Uterus (tissue), 4 donors: ENCODE results near the gene BHLHE40. TPM values are rescaled to one million over a fixed set of nuclear protein-coding genes. Genes with fewer than 3 reads are reported as not detected.

Experiments used
- DNase-seq, 2 donors: peaks; one replicate each; pipeline ENCODE4 v3.0.0-alpha.2; 2019 to 2020
- H3K27ac ChIP-seq, 2 donors: fragments of 200-600 bp; sonication (generic); 1 replicate in 1 of 2; 2 replicates in 1 of 2; pipeline ENCODE4 v1.5.1; 2016 to 2018
- H3K27me3 ChIP-seq, 2 donors: fragments of 200-600 bp; sonication (generic); one replicate each; pipeline ENCODE4 v1.5.1; 2018 to 2019; ENCODE audit warnings: control low read depth in 1 of 2
- H3K36me3 ChIP-seq, 2 donors: fragments of 200-600 bp; sonication (generic); one replicate each; pipeline ENCODE4 v1.5.1; 2019; ENCODE audit warnings: control low read depth in 1 of 2
- H3K4me1 ChIP-seq, 2 donors: fragments of 200-600 bp; sonication (generic); one replicate each; pipeline ENCODE4 v1.5.1; 2018 to 2019; ENCODE audit warnings: control low read depth in 1 of 2
- H3K4me3 ChIP-seq, 2 donors: fragments of 200-600 bp; sonication (generic); 1 replicate in 1 of 2; 2 replicates in 1 of 2; pipeline ENCODE4 v1.5.1; 2018 to 2019; ENCODE audit warnings: mild to moderate bottlenecking in 1 of 2
- H3K9me3 ChIP-seq, 2 donors: fragments of 200-600 bp; sonication (generic); one replicate each; pipeline ENCODE4 v1.5.1; 2019; ENCODE audit warnings: control low read depth in 1 of 2
- CTCF ChIP-seq, 4 experiments: fragments of 200-600 bp in 2 of 4; fragments of 450-650 bp in 2 of 4; sonication (generic) in 2 of 4; IDR thresholded peaks; one replicate each; pipeline ENCODE4 v1.5.1; 2016 to 2019; ENCODE audit warnings: antibody characterized with exemption in 4 of 4, mild to moderate bottlenecking in 2 of 4, moderate library complexity in 1 of 4
- POLR2A ChIP-seq, 2 donors: fragments of 450-650 bp; IDR thresholded peaks; one replicate each; pipeline ENCODE4 v1.6.1; 2016; ENCODE audit warnings: antibody characterized with exemption in 2 of 2, mild to moderate bottlenecking in 1 of 2, moderate library complexity in 1 of 2
- intact Hi-C: fragments of 100-400 bp; cut with DNase I; formaldehyde crosslinking; loops from one replicate; pipeline ENCODE4 v1.15.1; 2023; ENCODE audit warnings: low total_unique reads
- total RNA-seq, 4 donors: library from RNA; depleted of rRNA in 3 of 4; stranded (reverse); fragments of >200 nt in 3 of 4; gene quantifications; one replicate each; pipeline versions ENCODE4 v1.1.0 to v1.2.4, GENCODE V29; 2014 to 2023
- donor health status: DM: yes; HTN: yes; CAD: no.

The BHLHE40 gene
- total RNA-seq, 4 donors from 2014 or later: 11.4 to 84.2 (median 28.1) TPM

- peak; percentile 84 to 86 for DNase-seq
- Histone ChIP-seq H3K4me3 (peak overlapping the region; percentile 72 to 92), H3K9me3 (no peaks in the 10 kb centered on the region), H3K4me1 (no peaks in the 10 kb centered on the region), H3K27me3 (no peaks in the 10 kb centered on the region), H3K36me3 (no peaks in the 10 kb centered on the region), H3K27ac (peak overlapping the region; percentile 96 to 99)
- intact Hi-C loops: no loop called here
- TF ChIP-seq CTCF (IDR thresholded peaks at IDR 0.05) (peak in 2 of 4 experiments; percentile 4 to 25), POLR2A (IDR thresholded peaks at IDR 0.05) (no peak)
Measured at GRCh38 chr3:4977001-4977852, 2.0 kb upstream of the BHLHE40 start.

- intact Hi-C loops: no loop called here
- Histone ChIP-seq H3K4me1 (peaks cover 0 to under 1% of the 10 kb centered on the region in 2 donors), H3K27ac (peak overlapping the region; percentile 96 to 99), H3K36me3 (no peaks in the 10 kb centered on the region), H3K27me3 (no peaks in the 10 kb centered on the region), H3K9me3 (no peaks in the 10 kb centered on the region), H3K4me3 (peak overlapping the region; percentile 72 to 92)
- no peak for DNase-seq
- TF ChIP-seq CTCF (IDR thresholded peaks at IDR 0.05) (no peak), POLR2A (IDR thresholded peaks at IDR 0.05) (no peak)
Measured at GRCh38 chr3:4977853-4978203, 1.4 kb upstream of the BHLHE40 start.

- Histone ChIP-seq H3K36me3 (no peaks in the 10 kb centered on the region), H3K27me3 (no peaks in the 10 kb centered on the region), H3K4me3 (peak overlapping the region; percentile 72 to 92), H3K4me1 (peaks cover 0 to 6% of the 10 kb centered on the region in 2 donors), H3K27ac (peak overlapping the region; percentile 96 to 99), H3K9me3 (no peaks in the 10 kb centered on the region)
- intact Hi-C loops: no loop called here
- TF ChIP-seq CTCF (IDR thresholded peaks at IDR 0.05): peak in 1 of 4 experiments; percentile 6
- TF ChIP-seq POLR2A (IDR thresholded peaks at IDR 0.05): peak in 1 of 2 donors; percentile 55
- peak; percentile 98 for DNase-seq
Measured at GRCh38 chr3:4978204-4978965, 852 bp upstream of the BHLHE40 start.

- no peaks in the 10 kb centered on the region for H3K36me3 ChIP-seq
- H3K27ac ChIP-seq: peak overlapping the region; percentile 96 to 99
- H3K4me1 ChIP-seq: peaks cover 0 to 12% of the 10 kb centered on the region in 2 donors
- no peak for TF ChIP-seq POLR2A (IDR thresholded peaks at IDR 0.05)
- no peak for TF ChIP-seq CTCF (IDR thresholded peaks at IDR 0.05)
- DNase-seq: peak; percentile 94 to 97
- H3K27me3 ChIP-seq: no peaks in the 10 kb centered on the region
- H3K9me3 ChIP-seq: no peaks in the 10 kb centered on the region
- intact Hi-C loops: no loop called here
- peak overlapping the region; percentile 72 to 92 for H3K4me3 ChIP-seq
Measured at GRCh38 chr3:4978966-4979427, 240 bp upstream of the BHLHE40 start.
